Measurements from ENCODE around the gene TMPRSS3.

The TMPRSS3 gene

DNA sequence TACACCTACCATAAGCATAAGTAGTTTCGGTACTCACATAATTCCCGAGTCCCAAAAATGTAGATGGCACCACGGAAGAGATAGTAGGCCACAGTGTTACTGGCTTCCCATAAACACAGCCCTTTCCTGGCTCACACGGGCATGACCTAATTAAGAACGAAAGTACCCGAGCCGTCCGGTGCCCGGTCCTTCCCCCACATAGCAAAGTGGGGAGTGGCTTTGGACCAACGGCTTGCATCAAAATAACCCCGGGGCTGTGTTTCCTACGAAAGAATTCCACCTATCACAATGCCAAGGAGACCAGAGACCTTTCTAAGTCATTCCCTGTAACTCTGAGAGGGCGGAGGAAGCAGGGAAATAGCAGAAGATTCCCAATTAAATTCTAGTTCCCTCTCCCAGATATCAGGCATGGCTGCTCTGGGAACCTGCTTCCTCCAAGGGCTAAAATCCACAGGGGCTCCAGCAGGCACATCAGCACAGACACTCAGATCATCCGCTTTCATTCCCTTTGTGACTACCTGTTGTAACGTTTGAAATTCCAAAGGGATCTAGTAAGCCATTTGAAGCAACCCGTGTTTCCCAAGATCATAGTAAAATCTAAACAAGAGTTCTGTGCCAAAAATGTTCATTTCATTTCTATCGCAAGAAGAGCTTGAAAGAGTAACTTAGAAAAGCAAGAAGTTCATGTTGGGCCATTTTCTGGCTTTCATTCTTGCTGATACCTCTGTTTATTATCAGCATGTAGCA lies at the start of gene TMPRSS3:
TSS of gene TMPRSS3 (minus strand) at position 148 of the 747 bp plus-strand sequence. CDS start 635 bp downstream, outside the sequence.
- DNase-seq (ENCODE audit: low spot score), result no peak

DNA sequence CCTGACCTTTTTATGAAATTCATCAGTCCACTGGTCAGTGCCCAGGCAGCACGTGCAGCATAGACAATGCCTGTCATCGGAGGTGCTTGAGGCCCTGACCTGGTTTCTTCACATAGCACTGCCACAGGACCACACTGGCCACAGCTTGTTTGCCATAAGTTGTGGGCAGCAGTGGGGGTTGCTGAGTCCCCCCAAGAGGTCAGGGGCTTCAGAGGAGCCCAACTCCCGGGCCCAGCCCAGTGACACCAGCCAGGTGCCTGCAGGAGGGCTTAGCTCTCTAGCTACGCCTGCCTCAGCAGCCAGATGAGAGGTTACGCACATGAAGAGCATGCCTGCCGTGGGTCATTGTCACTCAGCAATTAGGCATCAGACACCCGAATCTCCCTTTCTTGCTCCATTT lies 49.5 kb upstream of the TMPRSS3 start:
- DNase-seq (ENCODE audit: low spot score), result no peak

DNA sequence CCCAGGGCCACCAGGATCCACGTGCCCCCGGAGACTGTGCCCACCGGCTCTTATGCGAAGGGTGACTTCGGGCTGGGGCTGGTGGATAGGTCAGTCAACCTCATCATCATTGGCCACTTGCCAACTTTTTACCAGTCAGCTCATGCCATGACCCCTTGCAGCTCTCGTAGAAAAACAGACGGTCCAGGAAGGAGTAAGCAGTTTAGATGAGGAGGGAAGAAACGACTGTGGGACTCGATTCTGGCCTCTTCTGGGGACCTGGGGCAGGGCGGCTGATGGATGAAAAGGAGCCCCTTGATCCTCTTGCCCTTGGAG lies 48.9 kb upstream of the TMPRSS3 start:
- DNase-seq (ENCODE audit: low spot score), result no peak

DNA sequence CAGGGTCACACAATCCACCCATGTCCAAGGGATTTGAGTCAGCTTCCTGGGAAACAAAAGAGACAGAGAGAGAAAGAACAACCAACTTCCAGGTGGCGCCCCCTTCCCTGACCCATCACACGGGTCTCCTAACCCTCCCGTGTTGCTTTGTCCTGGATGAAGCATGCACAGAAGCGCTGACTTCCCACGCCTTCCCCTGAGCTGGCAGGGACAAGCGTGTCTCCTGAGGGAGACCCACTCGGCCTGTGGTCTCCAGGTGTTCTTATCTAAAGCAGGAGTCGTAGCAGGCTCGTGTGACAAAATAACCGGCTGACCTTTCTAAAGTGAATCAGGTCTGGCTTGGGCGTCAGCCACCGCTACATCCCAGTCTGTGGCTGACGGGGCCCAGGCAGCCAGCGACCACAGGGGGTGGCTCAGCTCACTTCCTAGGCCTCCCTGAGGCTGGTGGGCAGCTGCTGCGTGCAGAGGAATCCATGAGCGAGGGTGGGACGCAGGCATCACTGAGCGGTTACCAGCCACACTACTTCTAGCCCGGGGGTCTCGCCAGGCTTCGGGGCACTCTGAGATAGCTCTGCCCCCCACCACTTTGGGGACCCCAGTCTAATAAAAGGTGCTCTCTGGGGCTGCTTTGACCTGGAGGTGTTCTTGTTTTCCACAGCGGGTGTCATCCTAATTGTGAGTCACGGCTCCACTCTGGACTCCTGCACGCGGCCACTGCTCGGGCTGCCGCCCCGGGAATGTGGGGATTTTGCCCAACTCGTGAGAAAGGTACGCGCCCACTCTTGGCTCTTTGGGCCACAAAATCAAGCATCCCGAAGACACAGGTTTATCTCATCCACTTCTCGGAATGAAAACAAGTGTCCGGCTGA lies 48.3 kb upstream of the TMPRSS3 start:
- no peak for DNase-seq (ENCODE audit: low spot score)

GRCh38 chr21:42443181-42443785 lies 47.4 kb upstream of the TMPRSS3 start:
- no peak for DNase-seq (ENCODE audit: low spot score)

GRCh38 chr21:42441963-42442362 lies 46.1 kb upstream of the TMPRSS3 start:
- no peak for DNase-seq (ENCODE audit: low spot score)

GRCh38 chr21:42440187-42440792 lies 44.4 kb upstream of the TMPRSS3 start:
- no peak for DNase-seq (ENCODE audit: low spot score)

DNA sequence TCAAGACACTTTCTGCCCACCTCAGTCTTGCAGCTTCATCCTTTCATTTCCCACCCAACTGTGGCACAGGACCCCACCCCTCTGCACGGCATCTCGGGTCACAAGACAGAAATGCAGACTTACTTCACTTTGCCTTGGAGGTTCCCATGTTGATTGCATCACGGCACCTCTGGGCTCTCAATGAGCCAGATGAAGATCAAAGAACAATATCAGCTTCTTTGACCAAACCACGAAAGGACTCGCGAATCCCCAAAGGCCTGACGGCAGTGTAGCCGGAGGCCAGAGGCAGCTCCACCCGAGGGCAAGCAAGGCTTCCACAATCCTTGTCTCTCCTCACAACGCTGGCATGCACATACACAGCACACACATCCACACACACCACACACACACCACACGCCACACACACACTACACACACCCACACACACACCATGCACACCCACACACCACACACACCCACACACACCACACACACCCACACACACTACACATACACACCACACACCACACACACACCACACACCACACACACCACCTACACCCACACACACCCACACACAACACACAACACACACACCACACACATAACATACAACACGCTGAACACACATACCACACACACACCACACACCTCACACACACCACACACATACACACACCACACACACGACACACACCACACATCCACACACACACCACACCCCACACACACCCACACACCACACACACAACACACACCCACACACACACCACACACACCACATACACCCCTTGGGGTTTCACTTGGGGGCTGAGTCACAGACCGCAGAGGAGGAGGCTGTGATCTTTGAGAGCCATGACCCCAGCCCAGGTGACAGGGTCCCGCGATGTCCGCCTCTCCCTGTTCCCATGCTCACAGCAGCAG lies 43.7 kb upstream of the TMPRSS3 start:
- no peak for DNase-seq (ENCODE audit: low spot score)

GRCh38 chr21:42438316-42439205 lies 42.7 kb upstream of the TMPRSS3 start:
- DNase-seq (ENCODE audit: low spot score), result no peak

GRCh38 chr21:42437786-42438185 lies 41.9 kb upstream of the TMPRSS3 start:
- no peak for DNase-seq (ENCODE audit: low spot score)

- DNase-seq (ENCODE audit: low spot score), result no peak
Observed at GRCh38 chr21:42436914-42437313, 41.1 kb upstream of the TMPRSS3 start.

DNA sequence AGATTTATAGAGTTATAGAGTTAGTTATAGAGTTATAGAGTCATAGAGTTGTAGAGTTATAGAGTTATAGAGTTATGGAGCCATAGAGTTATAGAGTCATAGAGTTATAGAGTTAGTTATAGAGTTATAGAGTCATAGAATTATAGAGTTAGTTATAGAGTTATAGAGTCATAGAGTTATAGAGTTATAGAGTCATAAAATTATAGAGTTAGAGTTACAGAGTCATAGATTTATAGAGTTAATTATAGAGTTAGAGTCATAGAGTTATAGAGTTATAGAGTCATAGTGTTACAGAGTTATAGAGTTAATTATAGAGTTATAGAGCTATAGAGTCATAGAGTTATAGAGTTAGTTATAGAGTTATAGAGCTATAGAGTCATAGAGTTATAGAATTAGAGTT lies 40.0 kb upstream of the TMPRSS3 start:
- no peak for DNase-seq (ENCODE audit: low spot score)

DNA sequence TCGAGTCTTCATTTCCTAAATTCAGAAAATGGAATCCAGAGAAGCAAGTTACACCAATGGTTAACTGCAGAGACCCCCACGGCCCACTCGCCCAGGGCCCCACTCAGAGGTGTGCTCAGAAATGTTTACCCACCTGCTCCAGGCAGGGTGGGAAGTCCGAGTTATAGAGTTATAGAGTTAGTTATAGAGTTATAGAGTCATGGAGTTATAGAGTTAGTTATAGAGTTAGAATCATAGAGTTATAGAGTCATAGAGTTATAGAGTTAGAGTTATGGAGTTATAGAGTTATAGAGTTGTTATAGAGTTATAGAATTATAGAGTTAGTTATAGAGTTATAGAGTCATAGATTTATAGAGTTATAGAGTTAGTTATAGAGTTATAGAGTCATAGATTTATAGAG lies 39.5 kb upstream of the TMPRSS3 start:
- DNase-seq (ENCODE audit: low spot score), result no peak

DNA sequence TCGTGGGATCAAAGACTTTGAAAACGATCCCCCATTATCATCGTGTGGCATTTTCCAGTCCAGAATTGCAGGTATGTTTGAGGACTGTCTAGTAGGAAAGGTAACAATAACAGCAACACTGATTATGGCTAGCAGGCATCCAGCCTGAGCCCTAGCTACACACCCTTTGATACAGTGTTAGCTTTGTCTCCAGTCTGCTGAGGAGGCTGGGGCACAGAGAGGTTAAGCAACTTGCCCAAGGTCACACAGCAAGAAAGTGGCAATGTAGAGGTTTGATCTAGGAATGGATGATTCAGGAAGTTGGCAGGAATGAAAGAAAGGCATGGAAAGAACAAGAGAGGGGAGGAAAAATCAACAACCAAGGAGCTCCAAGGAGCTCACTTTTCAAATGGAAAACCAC lies 39.0 kb upstream of the TMPRSS3 start:
- DNase-seq (ENCODE audit: low spot score), result no peak

DNA sequence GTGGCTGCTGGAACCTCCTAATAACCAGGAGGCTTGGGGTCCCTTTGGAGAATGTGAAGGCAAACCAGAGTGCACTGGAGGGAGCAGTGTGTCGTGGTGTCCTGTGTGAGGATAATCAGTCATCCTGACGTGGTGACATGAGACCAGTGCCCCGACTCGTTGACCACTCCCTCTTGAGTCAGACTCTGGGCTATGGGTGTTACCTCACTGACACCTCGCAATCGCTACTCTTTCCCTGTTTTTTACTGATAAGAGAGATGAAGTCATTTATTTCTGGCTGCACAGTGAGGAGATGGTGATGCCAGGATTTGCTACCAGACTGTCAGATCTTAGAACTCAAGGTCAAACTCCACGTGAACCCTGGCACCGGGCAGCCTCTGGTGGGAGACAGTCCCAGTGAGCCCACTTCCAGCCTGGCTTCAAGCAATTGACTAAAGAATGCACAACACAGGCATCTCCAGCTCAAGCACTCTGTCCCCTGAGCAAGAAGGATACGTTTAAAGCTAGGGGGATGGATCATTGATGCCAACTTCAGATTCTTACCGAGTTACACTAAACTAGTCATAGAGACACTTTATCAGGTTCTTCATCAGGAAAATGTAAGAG lies 38.2 kb upstream of the TMPRSS3 start:
- DNase-seq (ENCODE audit: low spot score), result no peak

GRCh38 chr21:42432695-42433094 lies 36.8 kb upstream of the TMPRSS3 start:
- no peak for DNase-seq (ENCODE audit: low spot score)

- no peak for DNase-seq (ENCODE audit: low spot score)
Observed at GRCh38 chr21:42431196-42431595, 35.3 kb upstream of the TMPRSS3 start.

- DNase-seq (ENCODE audit: low spot score), result no peak
Observed at GRCh38 chr21:42430521-42430920, 34.7 kb upstream of the TMPRSS3 start.

GRCh38 chr21:42429856-42430255 lies 34.0 kb upstream of the TMPRSS3 start:
- DNase-seq (ENCODE audit: low spot score), result no peak

GRCh38 chr21:42429021-42429420 lies 33.2 kb upstream of the TMPRSS3 start:
- DNase-seq (ENCODE audit: low spot score), result no peak

All from COLO829 (cell line).